PC-3 (cell line): Measurements from ENCODE around the gene SPDEF. TPM values are rescaled to one million over a fixed set of nuclear protein-coding genes. Genes with fewer than 3 reads are reported as not detected.

Experiments
- ATAC-seq: fragments of 200-7000 bp; cut with Tn5 transposase; 2 replicates; pipeline ENCODE4 v1.9.1; 2020; ENCODE audit warnings: mild to moderate bottlenecking, moderate library complexity
- BruUV-seq: library from RNA; stranded (reverse); fragments of 400-500 nt; replicated peaks from 2 replicates; lab custom pipeline; 2021; lab: Mats Ljungman, UMichigan
- CTCF ChIA-PET: fragments of 300-600 bp; sonication (Branson Sonifier 250); formaldehyde crosslinking; loops from one replicate; lab custom pipeline; 2022; ENCODE audit warnings: antibody characterized with exemption; lab: Charles Lee
- POLR2A ChIA-PET: fragments of 300-600 bp; sonication (Branson Sonifier 250); formaldehyde crosslinking; loops from one replicate; lab custom pipeline; 2022; ENCODE audit warnings: antibody characterized with exemption; ENCODE audit not compliant: unreplicated experiment; lab: Charles Lee
- DNase-seq: peaks from one replicate; pipeline ENCODE4 v3.0.0-alpha.2; 2015
- H2AFZ ChIP-seq: fragments of 300-600 bp; sonication (generic); 2 replicates; pipeline ENCODE4 v1.6.0; 2016; ENCODE audit warnings: antibody characterized with exemption, low read length
- H3F3A ChIP-seq: fragments of 300-600 bp; sonication (generic); one replicate; pipeline ENCODE4 v1.6.0; 2017; ENCODE audit warnings: antibody characterized with exemption, low read length, control low read depth, mild to moderate bottlenecking; ENCODE audit not compliant: unreplicated experiment
- H3K27ac ChIP-seq: fragments of 300-600 bp; sonication (generic); 2 replicates; pipeline ENCODE4 v1.5.1; 2016; ENCODE audit warnings: mild to moderate bottlenecking, low read length
- H3K27me3 ChIP-seq: fragments of 300-600 bp; sonication (generic); 2 replicates; pipeline ENCODE4 v1.6.1; 2016; ENCODE audit warnings: low read length, mixed read lengths
- H3K36me3 ChIP-seq: fragments of 300-600 bp; sonication (generic); 2 replicates; pipeline ENCODE4 v1.6.1; 2016; ENCODE audit warnings: low read depth, mixed run types, low read length, mixed read lengths
- H3K4me1 ChIP-seq: fragments of 300-600 bp; sonication (generic); 2 replicates; pipeline ENCODE4 v1.5.1; 2016; ENCODE audit warnings: low read length; ENCODE audit not compliant: insufficient read depth
- H3K4me2 ChIP-seq: fragments of 300-600 bp; sonication (generic); 2 replicates; pipeline ENCODE4 v1.6.0; 2016; ENCODE audit warnings: low read length
- H3K4me3 ChIP-seq: fragments of 300-600 bp; sonication (generic); 2 replicates; pipeline ENCODE4 v1.5.1; 2016; ENCODE audit warnings: mild to moderate bottlenecking, low read length, mixed read lengths
- H3K79me2 ChIP-seq: fragments of 300-600 bp; sonication (generic); 2 replicates; pipeline ENCODE4 v1.6.1; 2017; ENCODE audit warnings: low read length, mixed read lengths
- H3K9ac ChIP-seq: fragments of 300-600 bp; sonication (generic); 2 replicates; pipeline ENCODE4 v1.6.0; 2016; ENCODE audit warnings: mild to moderate bottlenecking, low read length
- H3K9me2 ChIP-seq: fragments of 300-600 bp; sonication (generic); replicated peaks from 2 replicates; pipeline ENCODE4 v1.6.1; 2016; ENCODE audit warnings: mixed run types, low read length, mixed read lengths
- H3K9me3 ChIP-seq: fragments of 300-600 bp; sonication (generic); 2 replicates; pipeline ENCODE4 v1.6.1; 2016; ENCODE audit warnings: low read length, mixed read lengths
- H4K20me1 ChIP-seq: fragments of 300-600 bp; sonication (generic); 2 replicates; pipeline ENCODE4 v1.6.1; 2016; ENCODE audit warnings: low read length, mixed read lengths
- EZH2 ChIP-seq: fragments of 300-600 bp; sonication (generic); IDR thresholded peaks from one replicate; pipeline ENCODE4 v1.6.1; 2017; ENCODE audit warnings: antibody characterized with exemption, mild to moderate bottlenecking, low read length; ENCODE audit not compliant: unreplicated experiment
- EZH2phosphoT487 ChIP-seq: fragments of 300-600 bp; sonication (generic); IDR thresholded peaks from 2 replicates; pipeline ENCODE4 v1.6.1; 2018; ENCODE audit warnings: mild to moderate bottlenecking, antibody characterized with exemption, low read length, borderline replicate concordance
- intact Hi-C: fragments of 100-400 bp; cut with micrococcal nuclease; formaldehyde crosslinking; loops from 2 replicates; pipeline ENCODE4 v1.9.0; 2023
- total RNA-seq: library from RNA; depleted of rRNA; stranded (reverse); fragments of >200 nt; gene quantifications from 2 replicates; pipeline ENCODE4 v1.2.3, GENCODE V29; 2014
- TF ChIP-seq, protein P1 (sequence below): fragments of 300-600 bp; sonication (generic); conservative IDR thresholded peaks from 2 replicates; pipeline ENCODE4 v1.5.1; 2017; ENCODE audit warnings: antibody characterized with exemption, low read depth, mild to moderate bottlenecking, low read length

SPDEF gene
- total RNA-seq, 1 experiment from 2014 or later: 190 TPM

DNA sequence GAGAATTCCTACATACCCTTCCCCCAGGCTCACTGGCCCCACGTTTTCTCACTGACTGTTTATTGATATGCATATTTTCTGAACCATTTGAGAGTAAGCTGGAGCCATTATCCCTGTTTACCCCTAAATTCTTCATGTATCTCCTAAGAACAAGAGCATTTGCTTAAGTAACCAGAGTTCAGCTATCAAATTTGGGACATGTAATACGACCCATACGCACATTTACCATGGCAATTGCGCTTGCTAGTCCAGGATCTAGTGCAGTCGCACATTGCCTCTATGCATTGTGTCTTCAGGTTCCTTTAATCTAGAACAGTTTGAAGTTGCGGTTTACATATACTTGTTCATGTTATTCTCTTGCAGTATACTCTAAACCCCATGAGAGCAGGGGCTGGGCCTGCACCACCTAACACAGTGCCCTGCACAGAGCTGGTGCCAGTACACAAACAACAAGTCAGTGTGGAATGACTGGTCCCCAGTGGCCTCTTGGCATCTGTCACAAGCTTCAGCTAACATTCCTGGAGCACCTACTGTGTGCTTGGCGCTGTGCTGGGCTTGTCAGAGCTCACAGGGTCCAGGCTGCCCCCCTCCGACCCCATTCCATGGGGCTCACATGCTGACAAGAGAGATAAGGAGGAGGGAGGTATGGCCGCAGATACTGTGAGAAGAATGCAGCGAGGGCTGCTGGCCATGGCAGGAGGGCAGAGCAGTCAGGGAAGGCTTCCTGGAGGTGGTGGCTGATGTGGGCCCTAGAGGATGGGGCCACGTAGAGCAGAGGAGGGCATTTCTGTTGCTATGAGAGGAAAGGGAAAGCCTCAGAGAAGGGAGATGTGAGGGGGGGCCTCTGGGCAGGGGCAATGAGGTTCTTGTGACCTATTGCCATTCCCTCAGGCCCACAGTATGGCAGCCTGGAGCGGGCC lies 28.1 kb downstream of the SPDEF start:
- no peaks in the 10 kb centered on the region for H3K9me3 ChIP-seq
- H3K9ac ChIP-seq: no peak overlapping the region
- H3K79me2 ChIP-seq: no peaks in the 10 kb centered on the region
- H3K4me1 ChIP-seq: peaks cover 5% of the 10 kb centered on the region; the same call in 1 of the 2 replicates
- H3K4me2 ChIP-seq: peak overlapping the region; percentile 76
- BruUV-seq: no TSS peak
- no peaks in the 10 kb centered on the region for H4K20me1 ChIP-seq
- no peaks in the 10 kb centered on the region for H3K27me3 ChIP-seq
- no peaks in the 10 kb centered on the region for H3K9me2 ChIP-seq
- H2AFZ ChIP-seq: 0 out of 2 replicates have a peak overlapping the region, but pooled peaks have one; percentile 66
- ChIA-PET CTCF (interaction anchor here (0.8 kb wide), 1 partner anchor 83 kb away, joined by 4 read pairs; no protein-coding TSS in a partner anchor), POLR2A (no interaction called here)
- intact Hi-C loops: loop anchor here (1.0 to 2.0 kb wide), 3 partner anchors 19 to 81 kb away; no protein-coding TSS in a partner anchor
- peak overlapping the region; percentile 43; the same call in 1 of the 2 replicates for H3K4me3 ChIP-seq
- no peak for ATAC-seq
- no peaks in the 10 kb centered on the region for H3K36me3 ChIP-seq
- no peaks in the 10 kb centered on the region for H3F3A ChIP-seq
- no peak overlapping the region for H3K27ac ChIP-seq
- DNase-seq: no peak
- TF ChIP-seq, protein P1, sequence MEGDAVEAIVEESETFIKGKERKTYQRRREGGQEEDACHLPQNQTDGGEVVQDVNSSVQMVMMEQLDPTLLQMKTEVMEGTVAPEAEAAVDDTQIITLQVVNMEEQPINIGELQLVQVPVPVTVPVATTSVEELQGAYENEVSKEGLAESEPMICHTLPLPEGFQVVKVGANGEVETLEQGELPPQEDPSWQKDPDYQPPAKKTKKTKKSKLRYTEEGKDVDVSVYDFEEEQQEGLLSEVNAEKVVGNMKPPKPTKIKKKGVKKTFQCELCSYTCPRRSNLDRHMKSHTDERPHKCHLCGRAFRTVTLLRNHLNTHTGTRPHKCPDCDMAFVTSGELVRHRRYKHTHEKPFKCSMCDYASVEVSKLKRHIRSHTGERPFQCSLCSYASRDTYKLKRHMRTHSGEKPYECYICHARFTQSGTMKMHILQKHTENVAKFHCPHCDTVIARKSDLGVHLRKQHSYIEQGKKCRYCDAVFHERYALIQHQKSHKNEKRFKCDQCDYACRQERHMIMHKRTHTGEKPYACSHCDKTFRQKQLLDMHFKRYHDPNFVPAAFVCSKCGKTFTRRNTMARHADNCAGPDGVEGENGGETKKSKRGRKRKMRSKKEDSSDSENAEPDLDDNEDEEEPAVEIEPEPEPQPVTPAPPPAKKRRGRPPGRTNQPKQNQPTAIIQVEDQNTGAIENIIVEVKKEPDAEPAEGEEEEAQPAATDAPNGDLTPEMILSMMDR: no peak
- TF ChIP-seq EZH2phosphoT487: no peak
- no peak for TF ChIP-seq EZH2

DNA sequence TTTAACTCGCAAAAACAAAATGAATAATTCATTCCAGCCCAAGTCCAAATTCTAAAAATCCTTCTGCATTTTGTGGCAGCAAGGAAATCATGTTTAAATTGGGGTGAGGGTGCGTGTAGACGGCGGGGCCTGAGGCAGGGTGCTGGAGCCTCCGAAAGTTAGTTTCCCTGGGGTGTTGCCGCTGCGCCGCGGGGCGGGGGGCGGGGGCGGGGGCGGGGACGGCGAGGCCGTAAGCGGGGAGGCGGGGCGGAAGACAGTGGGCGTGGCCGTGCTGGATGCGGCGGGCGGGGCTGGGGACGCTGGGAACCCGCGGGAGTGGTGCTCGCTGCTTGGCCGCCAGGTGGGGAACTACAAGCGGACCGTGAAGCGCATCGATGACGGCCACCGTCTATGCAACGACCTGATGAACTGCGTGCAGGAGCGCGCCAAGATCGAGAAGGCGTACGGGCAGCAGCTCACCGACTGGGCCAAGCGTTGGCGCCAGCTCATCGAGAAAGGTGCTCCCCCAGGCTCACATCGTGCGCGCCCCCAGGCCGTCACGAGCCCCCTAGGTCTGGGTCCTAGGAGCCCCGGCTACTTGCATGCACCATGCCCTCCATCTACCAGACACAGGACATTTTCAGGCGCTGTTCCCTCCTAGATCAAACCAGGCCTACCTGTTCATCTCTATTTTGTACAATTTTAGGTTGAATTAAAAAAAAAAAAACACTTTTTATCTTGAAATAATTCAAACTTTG lies 29.0 kb downstream of the SPDEF start:
- H3K36me3 ChIP-seq: no peaks in the 10 kb centered on the region
- H2AFZ ChIP-seq: peak overlapping the region; percentile 66
- H4K20me1 ChIP-seq: no peaks in the 10 kb centered on the region
- H3K9me3 ChIP-seq: no peaks in the 10 kb centered on the region
- H3K79me2 ChIP-seq: no peaks in the 10 kb centered on the region
- no peaks in the 10 kb centered on the region for H3K9me2 ChIP-seq
- no peak overlapping the region for H3K27ac ChIP-seq
- peak overlapping the region; percentile 76 for H3K4me2 ChIP-seq
- no TSS peak for BruUV-seq
- DNase-seq (peak; percentile 95), ATAC-seq (peak; percentile 94)
- TF ChIP-seq, protein P1: peak; percentile 60
- TF ChIP-seq EZH2: no peak
- H3K4me1 ChIP-seq: peaks cover 5% of the 10 kb centered on the region; the same call in 1 of the 2 replicates
- ChIA-PET CTCF (interaction anchor here (0.7 to 0.8 kb wide), 2 partner anchors 82 to 83 kb away, joined by 3 to 4 read pairs; no protein-coding TSS in a partner anchor), POLR2A (interaction anchor here (0.5 kb wide), 1 partner anchor 290 kb away, joined by 3 read pairs; the partner anchor contains the start of gene HMGA1)
- no peaks in the 10 kb centered on the region for H3K27me3 ChIP-seq
- H3K4me3 ChIP-seq: peak overlapping the region; percentile 43; the same call in 1 of the 2 replicates
- no peaks in the 10 kb centered on the region for H3F3A ChIP-seq
- peak overlapping the region; percentile 41; the same call in 1 of the 2 replicates for H3K9ac ChIP-seq
- intact Hi-C loops: loop anchor here (1.0 to 2.0 kb wide), 3 partner anchors 20 to 82 kb away; no protein-coding TSS in a partner anchor
